GF-D8 (cell line): ENCODE measurements around the gene ADGRV1.
"Not testable (repeated sequence)": the region's sequence is repeated elsewhere in the genome, so short reads cannot be mapped to it uniquely, and the experiment has no call there.

ENCODE experiments used
- DNase-seq: peaks from one replicate; lab custom pipeline; 2025; lab: John Stamatoyannopoulos, UW

ADGRV1 gene

DNA sequence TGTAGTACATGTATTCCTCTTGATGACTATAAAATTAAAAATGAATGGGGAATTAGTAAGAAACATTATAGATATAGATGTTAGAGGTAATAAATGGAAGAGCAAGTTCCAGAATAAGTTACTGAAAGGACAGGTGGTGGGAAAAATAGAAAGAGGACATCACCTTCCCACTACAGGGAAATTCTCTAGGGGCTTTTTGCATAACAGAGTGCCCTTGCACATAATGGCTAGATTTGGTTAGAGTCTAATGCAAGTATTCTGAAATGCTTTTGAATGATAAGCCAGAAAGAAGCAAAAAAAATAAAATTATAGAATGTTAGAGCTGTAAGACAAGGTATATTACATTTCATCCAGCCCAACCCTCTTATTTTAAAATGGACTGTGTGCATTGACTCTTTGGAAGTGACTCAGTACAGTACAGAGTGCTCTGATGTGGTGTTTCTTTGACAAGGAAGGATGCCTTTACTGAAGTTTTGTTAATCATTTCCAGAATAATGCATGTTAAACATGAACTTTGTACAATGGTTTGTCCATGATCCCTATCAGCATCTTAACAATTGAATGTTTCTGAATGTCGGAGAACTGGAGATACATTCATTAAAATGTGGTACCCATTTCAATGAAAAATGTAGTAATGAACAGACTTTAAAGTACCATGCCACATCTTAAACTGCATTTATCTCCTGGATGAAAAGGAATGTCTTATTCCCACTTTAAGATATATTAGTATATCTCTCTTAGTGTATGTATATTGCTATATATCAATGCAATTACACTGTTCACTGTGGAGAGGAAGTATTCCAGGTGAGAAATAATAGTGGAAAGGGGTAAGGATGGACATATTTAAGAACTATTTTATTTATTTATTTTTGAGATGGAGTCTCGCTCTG lies 391.1 kb downstream of the ADGRV1 start:
- no peak for DNase-seq

DNA sequence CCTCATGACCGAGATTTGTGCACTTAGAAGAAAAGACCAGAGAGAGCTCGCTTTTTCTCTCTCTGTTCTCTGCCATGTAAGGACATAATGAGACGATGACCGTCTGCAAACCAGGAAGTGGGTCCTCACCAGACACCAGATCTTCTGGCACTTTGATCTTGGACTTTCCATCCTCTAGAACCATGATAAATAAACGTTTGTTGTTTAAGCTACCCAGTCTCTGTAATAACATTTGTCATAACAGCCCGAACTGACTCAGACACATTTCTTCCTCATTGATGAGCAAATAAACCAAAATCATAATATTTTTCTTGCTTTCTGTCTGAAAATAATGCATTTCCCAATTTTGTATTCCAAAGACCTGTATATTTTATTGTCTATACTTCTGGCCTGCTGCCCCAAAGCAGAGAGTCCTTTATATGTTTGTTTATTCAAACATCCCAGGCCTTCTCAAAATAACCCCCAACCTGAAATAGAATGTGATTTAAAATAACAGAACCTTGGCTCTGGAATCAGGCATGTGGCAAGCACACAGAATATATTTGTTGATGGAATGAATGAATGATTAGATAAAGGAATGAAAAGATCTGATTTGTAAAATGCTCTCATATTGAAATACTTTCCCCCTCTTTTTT lies 396.5 kb downstream of the ADGRV1 start:
- no peak for DNase-seq

DNA sequence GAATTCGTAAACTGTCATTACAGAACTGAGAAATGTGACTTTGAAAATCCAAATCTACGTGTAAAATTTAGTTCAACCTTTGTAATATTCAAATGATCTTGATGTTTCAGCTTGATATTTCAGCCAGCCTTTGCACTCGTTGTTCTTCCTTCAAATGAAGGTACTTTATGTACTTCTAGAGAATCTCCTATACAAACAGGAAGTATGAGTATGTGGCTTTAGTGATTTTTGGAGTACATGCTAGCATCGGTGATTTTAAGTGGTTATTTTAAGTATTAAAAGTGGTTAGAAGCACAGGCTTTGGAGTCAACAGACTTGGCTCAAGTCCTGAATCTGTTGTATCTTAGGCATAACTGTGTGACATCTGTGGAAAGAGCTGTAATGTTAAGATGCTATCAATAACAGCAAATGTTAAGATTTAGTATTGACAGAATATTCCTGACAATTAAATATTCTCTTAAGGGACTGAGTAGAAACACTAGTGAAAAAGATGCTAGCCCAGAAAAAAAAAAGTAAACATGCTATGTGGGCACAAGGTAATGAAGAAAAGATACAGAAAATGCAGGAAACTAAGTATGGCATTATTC lies 398.0 kb downstream of the ADGRV1 start:
- DNase-seq = no peak

DNA sequence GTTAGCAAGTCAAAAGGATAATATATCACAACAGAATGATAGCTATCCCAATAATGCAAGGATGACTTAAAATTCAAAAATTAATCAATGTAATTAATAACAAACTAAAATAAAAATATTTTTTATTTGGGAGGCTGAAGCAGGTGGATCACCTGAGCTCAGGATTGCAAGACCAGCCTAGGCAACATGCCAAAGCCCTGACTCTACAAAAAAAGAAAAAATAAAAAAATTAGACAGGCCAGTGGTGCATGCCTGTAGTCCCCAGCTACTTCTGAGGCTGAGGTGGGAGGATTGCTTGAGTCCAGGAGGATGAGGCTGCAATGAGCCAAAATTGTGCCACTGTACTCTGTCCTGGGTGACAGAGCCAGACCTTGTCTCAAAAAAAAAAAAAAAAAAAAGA lies 399.3 kb downstream of the ADGRV1 start:
- no peak for DNase-seq

DNA sequence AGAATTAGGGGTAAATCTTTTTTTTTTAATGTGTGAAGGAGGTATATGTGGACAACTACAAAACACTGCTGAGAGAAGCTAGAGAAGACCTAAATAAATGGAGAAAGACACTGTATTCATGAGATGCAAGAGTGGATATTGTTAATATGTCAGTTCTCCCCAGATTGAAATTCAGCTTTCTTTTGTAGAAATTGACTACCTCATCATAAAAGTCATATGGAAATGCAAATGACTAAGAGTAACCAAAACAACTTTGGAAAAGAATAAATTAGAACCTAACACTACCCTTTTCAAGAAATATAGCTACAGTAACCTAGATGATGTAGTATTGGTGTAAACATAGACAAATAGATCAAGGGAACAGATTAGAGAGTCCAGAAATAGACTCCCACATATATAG lies 400.7 kb downstream of the ADGRV1 start:
- DNase-seq = no peak

DNA sequence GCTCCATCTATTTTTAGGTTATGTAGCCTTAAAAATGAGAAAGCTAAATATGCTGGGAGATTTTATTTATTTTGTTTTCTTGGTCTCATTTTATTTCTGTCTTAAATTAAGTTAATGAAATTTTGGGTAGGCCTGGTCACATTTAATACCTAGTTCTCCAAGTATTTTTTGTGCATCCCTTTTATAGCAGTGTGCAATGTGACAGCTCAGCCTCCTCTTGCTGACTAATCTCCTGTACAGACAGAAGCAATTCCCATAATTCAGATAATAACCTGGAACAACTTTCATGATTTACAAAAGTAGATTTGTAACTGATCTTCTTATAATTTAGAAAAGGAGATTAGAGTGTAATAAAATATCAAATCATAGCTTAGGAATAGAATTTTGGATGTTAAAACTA lies 403.9 kb downstream of the ADGRV1 start:
- no peak for DNase-seq

DNA sequence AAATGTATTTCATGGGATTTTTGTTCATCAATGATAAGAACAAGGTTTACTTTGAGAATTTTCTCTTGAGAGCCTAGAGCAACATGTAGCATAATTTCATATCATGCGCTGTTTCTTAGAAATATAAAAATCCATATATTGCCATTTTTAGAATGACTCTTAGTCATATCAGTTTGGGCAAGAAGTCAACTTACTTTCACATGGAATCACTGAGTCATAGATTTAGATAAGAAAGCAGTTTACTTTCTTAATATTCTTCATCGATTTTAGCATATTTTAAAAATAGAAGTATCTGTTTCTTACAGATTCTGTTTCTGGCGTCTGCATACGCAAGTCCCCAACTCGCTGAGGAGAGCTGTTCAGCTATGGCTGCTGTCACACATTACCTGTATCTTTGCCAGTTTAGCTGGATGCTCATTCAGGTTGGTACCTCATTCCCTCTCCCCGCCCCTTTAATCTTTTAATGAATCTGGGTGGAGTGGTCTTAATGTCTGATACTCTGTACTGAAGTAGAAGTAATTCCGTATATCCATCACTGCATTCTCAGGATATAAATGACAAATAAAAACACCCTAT lies 406.6 kb downstream of the ADGRV1 start:
- no peak for DNase-seq

DNA sequence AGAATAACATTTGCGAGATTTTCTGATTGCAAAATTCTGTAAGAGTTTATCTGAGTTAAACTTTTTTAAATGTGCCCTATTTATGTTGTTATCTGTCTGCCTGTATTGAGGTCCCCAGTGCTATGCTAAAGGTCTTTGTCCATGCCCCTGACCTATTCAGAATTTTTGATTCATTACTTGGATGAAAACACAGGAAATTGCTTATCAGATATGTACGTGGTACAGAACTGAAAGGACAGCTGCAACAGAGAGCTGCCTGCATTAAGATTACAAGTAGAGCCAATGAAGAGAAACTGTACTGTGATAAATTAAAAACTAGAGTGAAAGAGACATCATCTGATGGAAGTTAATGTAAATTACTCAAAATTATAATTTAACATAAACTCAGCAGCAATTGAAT lies 408.8 kb downstream of the ADGRV1 start:
- no peak for DNase-seq

DNA sequence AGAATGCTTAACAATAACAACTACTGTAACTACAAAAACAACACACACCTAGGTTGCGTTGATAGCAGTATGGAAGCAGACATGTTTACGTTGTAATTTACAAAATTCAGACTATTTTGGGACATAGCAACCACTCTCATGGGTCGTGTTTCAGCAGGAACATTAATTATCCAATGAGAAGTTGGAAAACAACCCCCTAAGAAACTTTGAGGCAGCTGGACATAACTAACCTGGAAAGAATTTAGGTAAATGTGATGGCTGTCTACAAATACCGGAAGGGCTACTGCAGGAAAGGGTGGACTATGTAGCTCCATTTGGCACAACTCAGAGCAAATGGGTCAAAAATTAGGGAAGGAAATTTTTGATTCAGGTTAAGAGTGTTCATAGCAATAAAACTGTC lies 409.3 kb downstream of the ADGRV1 start:
- DNase-seq = no peak

DNA sequence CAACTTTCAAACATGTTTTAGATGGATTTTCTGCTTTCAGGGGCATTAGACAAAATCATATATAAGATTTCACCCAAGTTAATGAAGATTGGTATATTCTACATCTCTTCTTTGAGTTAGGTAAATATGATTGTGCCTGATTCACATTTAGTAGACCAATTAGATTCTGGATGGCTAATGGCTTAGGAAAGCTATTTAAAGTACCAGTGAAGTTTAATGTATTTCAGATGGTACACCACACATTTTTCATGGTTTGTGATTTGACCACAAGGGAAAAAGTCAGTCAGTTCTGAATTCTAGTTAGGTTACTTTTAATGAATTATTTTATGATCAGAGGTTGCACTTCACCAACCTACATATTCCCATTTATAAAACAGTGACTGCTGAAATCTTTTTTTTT lies 409.7 kb downstream of the ADGRV1 start:
- no peak for DNase-seq

DNA sequence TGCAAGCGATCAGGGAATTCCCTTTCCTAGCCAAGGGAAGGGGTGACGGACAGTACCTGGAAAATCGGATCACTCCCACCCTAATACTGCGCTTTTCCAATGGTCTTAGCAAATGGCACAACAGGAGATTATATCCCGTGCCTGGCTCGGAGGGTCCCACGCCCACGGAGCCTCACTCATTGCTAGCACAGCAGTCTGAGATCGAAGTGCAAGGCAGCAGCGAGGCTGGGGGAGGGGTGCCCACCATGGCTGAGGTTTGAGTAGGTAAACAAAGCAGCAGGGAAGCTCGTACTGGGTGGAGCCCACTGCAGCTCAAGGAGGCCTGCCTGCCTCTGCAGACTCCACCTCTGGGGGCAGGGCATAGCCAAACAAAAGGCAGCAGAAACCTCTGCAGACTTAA lies 411.3 kb downstream of the ADGRV1 start:
- not testable (repeated sequence) for DNase-seq

DNA sequence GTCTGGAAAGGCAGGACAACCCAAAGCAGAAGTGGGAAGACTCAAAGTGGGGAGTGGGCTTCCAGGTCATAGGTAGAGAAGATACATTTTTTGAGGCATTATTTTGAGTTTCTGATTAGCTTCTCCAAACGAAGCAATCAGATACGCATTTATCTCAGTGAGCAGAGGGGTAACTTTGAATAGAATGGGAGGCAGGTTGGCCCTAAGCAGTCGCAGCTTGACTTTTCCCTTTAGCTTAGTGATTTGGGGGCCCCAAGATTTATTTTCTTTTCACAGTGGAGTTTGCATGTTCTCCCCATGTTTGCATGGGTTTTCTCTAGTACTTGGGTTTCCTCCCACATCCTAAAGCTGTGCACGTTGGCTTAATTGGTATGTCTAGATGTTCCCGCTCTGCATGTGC lies 422.6 kb downstream of the ADGRV1 start:
- DNase-seq = no peak

DNA sequence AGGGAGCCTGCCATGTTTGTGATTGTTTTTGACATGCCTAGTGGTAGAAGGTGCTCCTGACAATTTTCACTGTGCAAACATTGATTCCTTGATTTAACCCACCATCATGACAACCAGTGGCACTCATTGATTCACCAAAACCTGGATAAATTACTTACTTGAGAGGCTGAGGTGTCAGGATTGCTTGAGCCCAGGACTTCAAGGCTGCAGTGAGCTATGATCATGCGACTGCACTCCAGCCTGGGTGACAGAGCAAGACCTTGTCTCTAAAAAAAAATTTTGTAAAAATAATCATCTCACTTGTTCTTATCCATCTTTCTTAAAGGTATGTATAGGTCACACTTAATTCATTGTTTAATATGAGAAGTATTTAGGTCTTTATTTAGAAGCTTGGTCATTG lies 423.2 kb downstream of the ADGRV1 start:
- DNase-seq = no peak

DNA sequence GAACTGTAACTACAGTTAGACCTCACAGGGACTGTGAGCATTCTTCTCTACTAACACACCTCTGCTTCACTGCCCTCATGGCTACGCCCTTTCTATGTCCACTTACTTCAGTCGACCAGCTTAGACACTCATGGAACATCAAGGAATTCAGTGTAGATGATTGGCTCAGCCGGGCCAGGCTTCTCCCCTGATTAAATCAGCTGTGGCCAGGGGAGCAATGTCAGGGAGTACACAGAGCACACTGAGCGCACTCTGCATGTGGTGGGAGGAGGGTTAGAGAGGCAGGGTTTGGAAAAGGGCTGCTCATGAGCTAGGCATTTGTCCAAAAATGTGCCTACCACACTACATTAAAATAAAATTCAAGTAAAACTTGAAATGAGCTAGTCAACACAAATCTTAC lies 424.0 kb downstream of the ADGRV1 start:
- DNase-seq = no peak

DNA sequence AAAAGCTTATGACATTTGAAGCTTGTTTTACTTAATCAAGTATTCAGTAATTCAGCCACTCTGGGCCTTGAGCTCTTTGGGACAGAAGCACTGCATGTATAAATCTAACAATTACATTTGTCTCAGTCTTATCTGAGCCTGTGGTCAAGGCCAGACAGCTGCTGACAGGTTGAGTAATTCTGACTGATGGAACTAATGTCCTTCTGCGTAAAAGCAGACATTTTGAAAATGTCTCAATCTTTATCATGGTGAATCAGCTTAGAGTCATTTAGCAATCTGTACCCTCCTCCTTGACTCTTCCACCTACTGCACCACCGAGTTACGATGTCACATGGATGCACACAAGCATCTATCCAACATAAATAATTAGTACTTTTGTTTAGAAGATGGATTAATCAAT lies 424.6 kb downstream of the ADGRV1 start:
- peak; percentile 16 for DNase-seq

DNA sequence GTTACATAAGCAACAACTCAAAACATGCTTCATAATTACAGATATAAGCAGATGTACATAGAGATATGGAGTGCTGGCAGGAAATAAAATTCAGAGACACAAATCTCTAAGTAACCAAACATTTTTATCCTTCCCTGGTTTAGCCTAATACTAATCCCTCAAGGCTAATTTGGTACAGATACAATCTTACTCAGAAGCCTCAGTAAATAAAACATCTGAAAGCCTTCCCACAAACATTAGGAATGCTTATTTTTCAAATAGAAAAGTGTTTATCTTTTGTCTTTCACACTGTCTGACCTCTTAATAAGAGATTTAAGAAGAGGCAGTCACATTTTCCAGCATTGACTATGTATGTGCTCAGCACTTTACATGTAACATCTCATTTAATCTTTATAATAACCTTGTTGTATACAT lies 425.1 kb downstream of the ADGRV1 start:
- no peak for DNase-seq

DNA sequence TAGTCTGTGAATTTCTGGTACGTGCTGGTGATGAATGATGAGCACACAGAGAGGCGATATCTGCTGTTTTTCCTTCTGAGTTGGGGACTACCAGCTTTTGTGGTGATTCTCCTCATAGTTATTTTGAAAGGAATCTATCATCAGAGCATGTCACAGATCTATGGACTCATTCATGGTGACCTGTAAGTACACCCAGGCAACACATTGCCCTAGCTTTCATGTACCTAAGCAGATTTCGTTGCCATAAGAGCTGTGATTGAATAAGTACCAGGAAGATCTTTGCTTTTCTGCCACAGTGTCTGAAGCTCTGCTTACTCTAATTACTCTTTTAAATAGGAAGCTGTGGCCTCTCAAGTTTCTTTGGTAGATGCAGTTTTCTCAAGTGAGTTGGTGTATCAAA lies 426.7 kb downstream of the ADGRV1 start:
- no peak for DNase-seq

DNA sequence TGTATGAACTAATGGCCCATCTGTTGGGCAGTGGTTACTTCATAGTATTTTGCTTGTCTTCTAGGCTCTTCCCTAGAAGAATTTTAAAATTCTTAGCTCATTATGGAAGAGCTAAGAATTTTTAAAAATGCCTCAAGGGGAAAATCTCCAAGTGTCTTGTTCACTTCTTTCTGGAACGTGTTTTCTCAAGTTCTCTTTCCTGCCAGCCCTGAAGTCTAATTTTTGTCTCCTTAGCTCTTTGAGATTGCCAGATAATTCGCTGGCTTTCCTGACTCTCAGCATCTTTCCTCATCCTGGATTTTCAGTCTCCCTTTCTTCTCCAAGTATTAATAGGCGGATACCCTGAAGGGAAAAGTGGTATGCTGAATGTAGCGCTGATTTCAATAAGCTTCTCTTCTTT lies 429.1 kb downstream of the ADGRV1 start:
- no peak for DNase-seq

DNA sequence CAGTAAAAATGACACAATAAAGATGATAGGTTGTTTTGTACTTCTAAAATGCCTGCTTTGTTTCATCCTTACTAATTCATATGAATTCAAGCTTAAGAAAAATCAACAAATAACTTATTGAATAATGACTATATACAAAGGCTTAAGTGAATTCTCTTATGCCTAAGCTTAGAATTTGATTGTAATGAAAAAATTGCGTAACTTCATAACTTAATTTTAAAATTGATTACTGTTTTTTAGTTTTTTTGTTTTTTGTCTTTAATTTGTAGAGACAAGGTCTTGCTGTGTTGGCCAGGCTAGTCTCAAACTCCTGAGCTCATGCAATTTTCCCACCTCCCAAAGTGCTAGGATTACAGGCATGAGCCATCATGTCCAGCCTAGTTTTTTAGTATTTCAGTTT lies 432.6 kb downstream of the ADGRV1 start:
- no peak for DNase-seq

DNA sequence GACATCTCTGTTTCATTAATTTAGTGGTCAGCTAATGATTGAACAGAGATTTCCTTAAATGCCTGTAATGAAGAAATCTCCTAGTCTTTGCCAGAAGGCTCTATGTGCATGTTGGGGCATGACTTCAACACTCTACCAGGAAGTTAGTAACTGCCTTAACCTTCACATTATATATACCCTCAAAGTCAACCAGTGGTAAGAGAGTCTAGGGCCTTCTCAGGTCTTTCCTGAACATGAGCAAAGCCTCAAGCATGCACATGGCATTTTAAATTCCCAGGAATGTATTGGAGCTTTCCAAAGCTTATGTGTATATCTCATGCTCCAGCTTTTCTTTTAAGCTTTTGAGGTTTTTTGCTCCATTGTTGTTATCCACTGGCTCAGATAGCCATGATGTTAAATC lies 436.2 kb downstream of the ADGRV1 start:
- no peak for DNase-seq

DNA sequence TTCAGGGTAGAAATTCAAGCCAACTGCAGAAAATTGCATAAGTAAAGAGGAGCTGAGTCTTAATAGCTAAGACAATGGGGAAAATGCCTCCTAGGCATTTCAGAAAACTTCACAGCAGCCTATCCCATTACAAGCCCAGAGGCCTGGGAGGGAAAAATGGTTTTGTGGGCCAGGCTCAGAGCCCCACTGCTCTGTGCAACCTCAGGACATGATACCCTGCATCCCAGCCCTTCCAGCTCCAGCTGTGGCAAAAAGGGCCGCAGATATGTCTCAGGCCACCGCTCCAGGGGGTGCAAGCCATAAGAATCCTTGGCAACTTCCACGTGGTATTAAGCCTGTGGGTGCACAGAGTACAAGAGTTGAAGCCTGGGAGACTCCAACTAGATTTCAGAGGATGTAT lies 437.5 kb downstream of the ADGRV1 start:
- DNase-seq = no peak

DNA sequence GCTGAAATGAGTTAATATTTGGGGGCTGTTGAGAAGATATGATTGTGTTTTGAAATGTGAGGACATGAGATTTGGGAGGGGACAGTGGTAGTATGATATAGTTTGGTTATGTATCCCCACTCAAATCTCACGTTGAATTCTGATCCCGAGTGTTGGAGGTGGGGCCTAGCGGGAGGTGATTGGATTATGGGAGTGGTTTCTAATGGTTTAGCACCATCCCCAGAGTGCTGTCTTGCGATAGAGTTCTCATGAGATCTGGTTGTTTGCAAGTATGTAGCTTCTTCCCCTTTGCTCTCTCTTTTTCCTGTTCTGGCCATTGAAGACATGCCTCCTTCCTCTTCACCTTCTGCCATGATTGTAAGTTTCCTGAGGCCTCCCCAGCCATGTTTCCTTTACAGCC lies 438.5 kb downstream of the ADGRV1 start:
- DNase-seq = no peak

DNA sequence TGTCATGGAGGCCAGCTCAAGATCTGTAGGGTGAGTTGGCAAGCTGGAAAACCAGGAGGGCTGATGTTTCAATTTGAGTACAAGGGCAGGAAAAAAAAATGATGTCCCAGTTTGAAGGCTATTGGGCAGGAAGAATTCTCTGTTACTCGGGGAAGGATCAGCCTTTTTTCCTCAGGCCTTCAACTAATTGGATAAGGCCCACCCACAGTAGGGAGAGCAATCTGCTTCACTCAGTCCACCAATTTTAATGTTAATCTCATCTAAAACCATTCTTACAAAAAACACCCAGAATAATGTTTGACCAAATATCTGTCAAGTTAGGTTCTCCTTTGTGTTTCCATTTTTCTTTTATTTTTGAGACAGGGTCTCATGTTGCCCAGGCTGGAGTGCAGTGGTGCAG lies 442.1 kb downstream of the ADGRV1 start:
- DNase-seq = no peak
